Stomach (tissue), 9 donors: ENCODE data around the gene C1GALT1. TPM values are rescaled to one million over a fixed set of nuclear protein-coding genes. Genes with fewer than 3 reads are reported as not detected.

ENCODE experiments used
- DNase-seq, 2 donors: peaks; one replicate each; pipeline versions ENCODE4 v3.0.0 to v3.0.0-alpha.2; 2013 to 2019
- H3K27ac ChIP-seq, 5 donors: fragments of 200-600 bp in 4 of 5; sonication (generic) in 4 of 5; one replicate each; pipeline ENCODE4 v1.5.1; 2013 to 2019; ENCODE audit warnings: mild to moderate bottlenecking in 1 of 5, moderate library complexity in 1 of 5
- H3K27me3 ChIP-seq, 3 donors: fragments of 200-600 bp; sonication (generic); one replicate each; pipeline ENCODE4 v1.5.1; 2017 to 2019; ENCODE audit warnings: mixed run types in 1 of 3
- H3K36me3 ChIP-seq, 4 donors: fragments of 200-600 bp; sonication (generic); 1 replicate in 3 of 4; 2 replicates in 1 of 4; pipeline ENCODE4 v1.5.1; 2016 to 2019
- H3K4me1 ChIP-seq, 4 donors: fragments of 200-600 bp; sonication (generic); one replicate each; pipeline ENCODE4 v1.5.1; 2016 to 2019
- H3K4me3 ChIP-seq, 4 donors: fragments of 200-600 bp; sonication (generic) in 3 of 4; one replicate each; pipeline ENCODE4 v1.5.1; 2016 to 2019; ENCODE audit warnings: mild to moderate bottlenecking in 1 of 4
- H3K9me3 ChIP-seq, 4 donors: fragments of 200-600 bp; sonication (generic); one replicate each; pipeline ENCODE4 v1.5.1; 2016 to 2019
- EP300 ChIP-seq: sonication (generic); formaldehyde crosslinking; IDR thresholded peaks from one replicate; pipeline ENCODE4 v1.6.1; 2017; ENCODE audit warnings: antibody characterized with exemption
- POLR2A ChIP-seq, 4 donors: fragments of 450-650 bp; IDR thresholded peaks; one replicate each; pipeline ENCODE4 v1.6.1; 2016; ENCODE audit warnings: antibody characterized with exemption in 4 of 4, control low read depth in 2 of 4, mild to moderate bottlenecking in 1 of 4, moderate library complexity in 1 of 4
- POLR2AphosphoS5 ChIP-seq, 3 donors: sonication (generic); formaldehyde crosslinking; IDR thresholded peaks; one replicate each; pipeline ENCODE4 v1.6.1; 2016; ENCODE audit warnings: antibody characterized with exemption in 3 of 3
- WGBS, 5 donors: extraction: QIAGEN DNeasy Blood & Tissue Kit in 3 of 5; methylation state at CpG; one replicate each; pipeline versions ENCODE4 v1.1.5 to v1.1.7; 2013 to 2018; 5-methylcytosine and 5-hydroxymethylcytosine counted together
- intact Hi-C: fragments of 100-400 bp; cut with DNase I; formaldehyde crosslinking; loops from one replicate; pipeline ENCODE4 v1.15.1; 2023; ENCODE audit warnings: low total_unique reads
- polyA plus RNA-seq, 3 donors: library from polyadenylated mRNA; stranded (reverse); fragments of 200-250 nt; gene quantifications; one replicate each; pipeline ENCODE4 v1.2.3, GENCODE V29; 2013
- total RNA-seq, 5 donors: library from RNA; depleted of rRNA; stranded (reverse); fragments of >200 nt; gene quantifications; one replicate each; pipeline versions ENCODE4 v1.1.0 to v1.2.3, GENCODE V29; 2014 to 2016
- TF ChIP-seq, protein P1 (sequence below), 7 experiments: fragments of 450-650 bp in 4 of 7; fragments of 200-600 bp in 3 of 7; sonication (generic) in 3 of 7; IDR thresholded peaks; one replicate each; pipeline ENCODE4 v1.5.1; 2016 to 2019; ENCODE audit warnings: antibody characterized with exemption in 7 of 7, control low read depth in 2 of 7, mild to moderate bottlenecking in 1 of 7
- donor health status: healthy with polysubstance abuse.
- donor health status: Bipolar disorder and iron deficiency.
- donor health status: healthy.

The C1GALT1 gene
- total and polyA plus RNA-seq, 8 donors, result 2.6 to 50.9 (median 14.7) TPM

DNA sequence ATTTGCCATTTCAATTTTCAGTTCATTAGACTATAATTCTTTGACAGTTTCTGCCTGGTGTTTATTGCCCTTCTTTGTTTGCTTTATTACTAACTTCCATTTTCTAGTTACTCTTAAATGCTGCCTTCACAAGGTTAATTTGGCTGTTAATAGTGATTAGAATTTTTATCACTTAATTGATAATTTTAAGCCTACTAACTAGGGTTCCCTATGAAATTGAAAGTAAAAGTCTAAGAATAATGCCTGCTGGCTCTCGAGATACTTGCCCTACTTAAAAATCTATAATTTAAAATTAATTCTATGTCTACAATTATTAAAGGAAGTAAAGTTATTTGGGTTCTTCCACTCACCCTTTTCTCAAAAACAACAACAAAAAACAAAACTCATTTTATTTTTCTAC is 65.3 kb downstream of the C1GALT1 start:
- H3K27ac ChIP-seq, result no peak overlapping the region
- peaks cover 0 to 23% (median 5%) of the 10 kb centered on the region in 4 donors for H3K4me1 ChIP-seq
- H3K27me3 ChIP-seq, result no peaks in the 10 kb centered on the region
- H3K9me3 ChIP-seq, result no peaks in the 10 kb centered on the region
- TF ChIP-seq POLR2A (IDR thresholded peaks at IDR 0.05), result no peak
- no peak for TF ChIP-seq EP300
- no peak for TF ChIP-seq POLR2AphosphoS5 (IDR thresholded peaks at IDR 0.05)
- TF ChIP-seq, protein P1, sequence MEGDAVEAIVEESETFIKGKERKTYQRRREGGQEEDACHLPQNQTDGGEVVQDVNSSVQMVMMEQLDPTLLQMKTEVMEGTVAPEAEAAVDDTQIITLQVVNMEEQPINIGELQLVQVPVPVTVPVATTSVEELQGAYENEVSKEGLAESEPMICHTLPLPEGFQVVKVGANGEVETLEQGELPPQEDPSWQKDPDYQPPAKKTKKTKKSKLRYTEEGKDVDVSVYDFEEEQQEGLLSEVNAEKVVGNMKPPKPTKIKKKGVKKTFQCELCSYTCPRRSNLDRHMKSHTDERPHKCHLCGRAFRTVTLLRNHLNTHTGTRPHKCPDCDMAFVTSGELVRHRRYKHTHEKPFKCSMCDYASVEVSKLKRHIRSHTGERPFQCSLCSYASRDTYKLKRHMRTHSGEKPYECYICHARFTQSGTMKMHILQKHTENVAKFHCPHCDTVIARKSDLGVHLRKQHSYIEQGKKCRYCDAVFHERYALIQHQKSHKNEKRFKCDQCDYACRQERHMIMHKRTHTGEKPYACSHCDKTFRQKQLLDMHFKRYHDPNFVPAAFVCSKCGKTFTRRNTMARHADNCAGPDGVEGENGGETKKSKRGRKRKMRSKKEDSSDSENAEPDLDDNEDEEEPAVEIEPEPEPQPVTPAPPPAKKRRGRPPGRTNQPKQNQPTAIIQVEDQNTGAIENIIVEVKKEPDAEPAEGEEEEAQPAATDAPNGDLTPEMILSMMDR (IDR thresholded peaks at IDR 0.05), result no peak
- DNase-seq, result no peak
- 14 to 36% (median 29%) methylated on average over 1 of the region's 1 CpG for WGBS, 5 donors
- intact Hi-C loops, result no loop called here
- H3K36me3 ChIP-seq, result peaks cover 0 to 22% (median 16%) of the 10 kb centered on the region in 4 donors
- no peak overlapping the region for H3K4me3 ChIP-seq

DNA sequence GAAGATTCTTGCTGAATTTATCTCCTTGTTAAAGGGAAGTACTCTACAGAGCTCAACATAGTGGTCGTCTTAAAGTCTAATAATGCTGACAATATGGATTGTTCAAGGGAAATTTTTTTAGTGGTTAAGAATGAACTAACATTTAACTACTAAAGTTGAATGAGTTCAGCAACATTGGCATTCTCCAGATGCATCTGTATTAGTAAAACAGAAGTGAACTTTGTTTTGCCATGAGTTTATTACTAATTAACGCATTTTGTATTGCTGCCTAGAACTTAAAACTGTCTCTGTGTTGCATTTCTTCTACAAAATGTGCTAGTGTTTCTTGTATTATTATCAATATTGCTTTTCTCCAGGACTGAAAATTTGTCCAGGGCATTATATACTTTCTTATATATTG is 67.5 kb downstream of the C1GALT1 start:
- Histone ChIP-seq H3K4me3 (no peak overlapping the region), H3K27ac (no peak overlapping the region)
- intact Hi-C loops, result no loop called here

DNA sequence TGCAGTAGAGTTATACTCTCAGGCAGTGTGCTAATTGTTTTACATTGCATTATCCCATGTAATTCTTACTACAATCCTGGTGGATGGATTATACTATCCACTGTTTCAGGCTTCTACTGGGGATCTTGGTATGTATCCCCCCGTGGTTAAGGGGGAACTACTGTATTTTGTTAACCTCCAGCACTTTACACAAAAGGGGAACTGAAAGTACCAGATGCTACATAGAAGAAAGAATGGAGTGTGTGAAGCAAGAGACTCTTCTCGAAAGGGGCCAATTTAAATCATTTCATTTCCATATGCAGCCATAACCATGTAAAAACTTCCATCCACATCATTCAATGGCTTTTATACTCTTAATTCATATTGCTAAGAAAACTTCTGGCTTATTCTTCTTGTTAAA is 69.4 kb downstream of the C1GALT1 start:
- H3K9me3 ChIP-seq, result no peaks in the 10 kb centered on the region
- DNase-seq, result peak in 1 of 2 donors; percentile 31
- H3K4me3 ChIP-seq, result no peak overlapping the region
- H3K27me3 ChIP-seq, result no peaks in the 10 kb centered on the region
- H3K36me3 ChIP-seq, result peaks cover 0 to 6% (median 0%) of the 10 kb centered on the region in 4 donors
- H3K4me1 ChIP-seq, result peaks cover 0 to 40% (median 5%) of the 10 kb centered on the region in 4 donors
- no peak overlapping the region for H3K27ac ChIP-seq
- TF ChIP-seq POLR2AphosphoS5 (IDR thresholded peaks at IDR 0.05) (no peak), EP300 (no peak), POLR2A (IDR thresholded peaks at IDR 0.05) (no peak)
- TF ChIP-seq, protein P1 (IDR thresholded peaks at IDR 0.05), result no peak
- intact Hi-C loops, result no loop called here
- 69 to 89% (median 75%) methylated on average over 2 of the region's 2 CpGs for WGBS, 5 donors

More for the DNA sequence above, 67.5 kb downstream of the C1GALT1 start:
- H3K36me3 ChIP-seq, result peaks cover 0 to 11% (median 5%) of the 10 kb centered on the region in 4 donors
- 76 to 89% (median 88%) methylated on average over 2 of the region's 2 CpGs for WGBS, 5 donors
- H3K27me3 ChIP-seq, result no peaks in the 10 kb centered on the region
- H3K4me1 ChIP-seq, result peaks cover 0 to 28% (median 5%) of the 10 kb centered on the region in 4 donors
- DNase-seq, result no peak
- H3K9me3 ChIP-seq, result no peaks in the 10 kb centered on the region
- TF ChIP-seq POLR2A (IDR thresholded peaks at IDR 0.05) (no peak), EP300 (no peak), POLR2AphosphoS5 (IDR thresholded peaks at IDR 0.05) (no peak)
- TF ChIP-seq, protein P1 (IDR thresholded peaks at IDR 0.05), result no peak

DNA sequence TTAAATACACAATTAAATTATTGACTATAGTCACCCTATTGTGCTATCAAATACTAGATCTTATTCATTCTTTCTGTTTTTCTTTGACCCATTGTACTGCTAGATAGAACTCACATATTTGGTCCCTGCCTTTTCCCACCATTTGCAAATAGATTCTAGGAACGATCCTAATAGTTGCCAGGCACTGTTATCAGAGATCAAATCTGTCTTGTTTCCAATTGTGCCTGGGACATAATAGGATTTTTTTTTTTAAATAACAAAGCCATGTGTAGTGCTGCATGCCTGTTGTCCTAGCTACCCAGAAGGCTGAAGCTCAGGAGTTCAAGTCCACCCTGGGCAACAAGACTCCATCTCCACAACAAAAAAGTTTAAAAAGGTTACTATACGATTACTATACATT is 72.0 kb downstream of the C1GALT1 start:
- Histone ChIP-seq H3K36me3 (peaks cover 0 to 9% (median 0%) of the 10 kb centered on the region in 4 donors), H3K27me3 (no peaks in the 10 kb centered on the region), H3K4me3 (no peak overlapping the region), H3K27ac (no peak overlapping the region), H3K9me3 (no peaks in the 10 kb centered on the region), H3K4me1 (peaks cover 0 to 27% (median 0%) of the 10 kb centered on the region in 4 donors)
- no peak for TF ChIP-seq EP300
- TF ChIP-seq POLR2AphosphoS5 (IDR thresholded peaks at IDR 0.05), result no peak
- no peak for TF ChIP-seq POLR2A (IDR thresholded peaks at IDR 0.05)
- TF ChIP-seq, protein P1 (IDR thresholded peaks at IDR 0.05), result no peak
- intact Hi-C loops, result no loop called here
- no peak for DNase-seq
- WGBS, 5 donors, result 72 to 85% (median 75%) methylated on average over 2 of the region's 2 CpGs
